Right atrium auricular region (tissue), 2 donors: ENCODE data around the gene CYTH1. TPM values are rescaled to one million over a fixed set of nuclear protein-coding genes. Genes with fewer than 3 reads are reported as not detected.
A peak's percentile ranks its signal among the peaks of the same experiment; 100 is the strongest.

Source experiments
- DNase-seq: peaks from one replicate; pipeline ENCODE4 v3.0.0-alpha.2; 2019; ENCODE audit warnings: low spot score
- H3K27ac ChIP-seq, 2 donors: fragments of 200-600 bp; sonication (generic); 1 replicate in 1 of 2; 2 replicates in 1 of 2; pipeline ENCODE4 v1.5.1; 2016 to 2019
- H3K27me3 ChIP-seq, 2 donors: fragments of 200-600 bp; sonication (generic); one replicate each; pipeline versions ENCODE4 v1.5.1 to v1.6.0; 2017 to 2019
- H3K36me3 ChIP-seq: fragments of 200-600 bp; sonication (generic); one replicate; pipeline ENCODE4 v1.5.1; 2016
- H3K4me1 ChIP-seq, 2 donors: fragments of 200-600 bp; sonication (generic); one replicate each; pipeline versions ENCODE4 v1.5.1 to v1.6.0; 2017 to 2019
- H3K4me3 ChIP-seq, 2 donors: fragments of 200-600 bp; sonication (generic); 1 replicate in 1 of 2; 2 replicates in 1 of 2; pipeline ENCODE4 v1.5.1; 2017 to 2019; ENCODE audit warnings: mild to moderate bottlenecking in 1 of 2, moderate library complexity in 1 of 2
- H3K9me3 ChIP-seq, 2 donors: fragments of 200-600 bp; sonication (generic); one replicate each; pipeline ENCODE4 v1.5.1; 2019
- total RNA-seq, 2 donors: library from RNA; depleted of rRNA; stranded (reverse); fragments of >200 nt; gene quantifications; one replicate each; pipeline ENCODE4 v1.1.0, GENCODE V29; 2016
- TF ChIP-seq, protein P1 (sequence below), 2 donors: fragments of 200-600 bp; sonication (generic); IDR thresholded peaks; one replicate each; pipeline ENCODE4 v1.5.1; 2019; ENCODE audit warnings: antibody characterized with exemption in 2 of 2

Gene CYTH1
- total RNA-seq, 2 donors from 2014 or later = 23.8 to 31.0 TPM

DNA sequence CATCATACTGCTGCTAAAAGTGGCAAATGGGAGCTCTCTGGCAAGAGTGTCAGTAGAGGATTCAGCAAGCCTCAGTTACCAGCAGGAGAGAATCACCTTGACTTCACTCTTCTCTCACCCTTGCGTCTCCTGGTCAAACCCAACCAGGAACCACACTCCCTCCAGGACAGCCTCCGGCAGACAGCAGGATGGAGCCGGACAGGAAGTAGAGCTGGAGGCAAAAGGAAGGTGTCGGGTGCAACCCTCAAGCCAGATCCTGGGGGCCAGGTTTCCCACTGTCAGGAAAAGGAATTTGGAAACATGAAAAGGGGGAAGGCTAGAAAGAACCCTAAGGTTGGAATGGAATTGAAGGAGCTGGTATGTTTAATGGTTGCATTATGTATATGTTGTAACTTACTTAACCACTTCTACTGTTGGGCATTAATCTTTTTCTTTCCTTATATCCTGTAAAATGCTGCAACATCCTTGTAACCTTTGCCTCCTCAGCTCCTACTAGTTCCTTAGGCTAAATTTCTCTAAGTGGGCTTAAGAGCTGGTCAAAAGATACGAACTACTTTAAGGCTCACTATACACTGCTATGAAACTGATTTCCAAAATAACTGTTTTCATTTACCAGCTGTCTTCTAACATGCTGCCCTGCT, 40.3 kb downstream of the CYTH1 start:
- no peak overlapping the region for H3K27ac ChIP-seq
- TF ChIP-seq, protein P1, sequence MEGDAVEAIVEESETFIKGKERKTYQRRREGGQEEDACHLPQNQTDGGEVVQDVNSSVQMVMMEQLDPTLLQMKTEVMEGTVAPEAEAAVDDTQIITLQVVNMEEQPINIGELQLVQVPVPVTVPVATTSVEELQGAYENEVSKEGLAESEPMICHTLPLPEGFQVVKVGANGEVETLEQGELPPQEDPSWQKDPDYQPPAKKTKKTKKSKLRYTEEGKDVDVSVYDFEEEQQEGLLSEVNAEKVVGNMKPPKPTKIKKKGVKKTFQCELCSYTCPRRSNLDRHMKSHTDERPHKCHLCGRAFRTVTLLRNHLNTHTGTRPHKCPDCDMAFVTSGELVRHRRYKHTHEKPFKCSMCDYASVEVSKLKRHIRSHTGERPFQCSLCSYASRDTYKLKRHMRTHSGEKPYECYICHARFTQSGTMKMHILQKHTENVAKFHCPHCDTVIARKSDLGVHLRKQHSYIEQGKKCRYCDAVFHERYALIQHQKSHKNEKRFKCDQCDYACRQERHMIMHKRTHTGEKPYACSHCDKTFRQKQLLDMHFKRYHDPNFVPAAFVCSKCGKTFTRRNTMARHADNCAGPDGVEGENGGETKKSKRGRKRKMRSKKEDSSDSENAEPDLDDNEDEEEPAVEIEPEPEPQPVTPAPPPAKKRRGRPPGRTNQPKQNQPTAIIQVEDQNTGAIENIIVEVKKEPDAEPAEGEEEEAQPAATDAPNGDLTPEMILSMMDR (IDR thresholded peaks at IDR 0.05) = no peak
- H3K9me3 ChIP-seq = no peaks in the 10 kb centered on the region
- no peak overlapping the region for H3K4me3 ChIP-seq
- no peaks in the 10 kb centered on the region for H3K27me3 ChIP-seq
- H3K4me1 ChIP-seq = peaks cover 0 to 50% of the 10 kb centered on the region in 2 donors
- H3K36me3 ChIP-seq = no peaks in the 10 kb centered on the region
- DNase-seq = no peak

GRCh38 chr17:78739331-78739931, 42.6 kb downstream of the CYTH1 start:
- H3K27ac ChIP-seq = peak overlapping the region; percentile 46 to 59
- TF ChIP-seq, protein P1 (IDR thresholded peaks at IDR 0.05) = no peak
- H3K27me3 ChIP-seq = no peaks in the 10 kb centered on the region
- peaks cover 0 to 63% of the 10 kb centered on the region in 2 donors for H3K4me1 ChIP-seq
- H3K4me3 ChIP-seq = no peak overlapping the region
- DNase-seq = no peak
- no peaks in the 10 kb centered on the region for H3K36me3 ChIP-seq
- no peaks in the 10 kb centered on the region for H3K9me3 ChIP-seq

- Histone ChIP-seq H3K27ac (peak overlapping the region; percentile 46 to 74), H3K4me1 (peaks cover 0 to 69% of the 10 kb centered on the region in 2 donors)
Observed at GRCh38 chr17:78738698-78739097, 43.4 kb downstream of the CYTH1 start.

DNA sequence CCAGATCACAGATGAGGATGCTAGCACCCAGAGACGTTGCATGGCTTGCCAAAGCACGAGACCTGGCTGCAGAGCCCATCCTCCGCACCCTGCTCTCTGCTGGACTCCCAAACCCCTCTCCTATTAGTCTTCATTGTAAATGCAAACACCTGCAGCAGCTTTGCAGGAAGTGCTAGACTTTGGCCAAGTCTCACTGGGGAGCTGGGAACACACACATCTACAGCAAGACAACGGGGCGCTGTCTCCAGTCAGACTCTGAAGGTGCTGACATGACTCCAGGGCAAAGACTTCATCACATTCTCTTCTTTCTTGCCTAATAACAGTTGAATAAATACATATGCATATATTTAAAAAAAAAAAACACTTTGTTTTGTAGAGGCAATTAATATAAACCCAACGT, 43.8 kb downstream of the CYTH1 start:
- Histone ChIP-seq H3K36me3 (no peaks in the 10 kb centered on the region), H3K27ac (peak overlapping the region; percentile 46 to 74), H3K4me3 (no peak overlapping the region), H3K9me3 (no peaks in the 10 kb centered on the region), H3K27me3 (no peaks in the 10 kb centered on the region), H3K4me1 (peaks cover 0 to 73% of the 10 kb centered on the region in 2 donors)
- no peak for DNase-seq
- TF ChIP-seq, protein P1 (IDR thresholded peaks at IDR 0.05) = no peak

More at GRCh38 chr17:78738698-78739097, 43.4 kb downstream of the CYTH1 start:
- DNase-seq = no peak
- H3K4me3 ChIP-seq = no peak overlapping the region
- H3K36me3 ChIP-seq = no peaks in the 10 kb centered on the region
- TF ChIP-seq, protein P1 (IDR thresholded peaks at IDR 0.05) = no peak
- H3K27me3 ChIP-seq = no peaks in the 10 kb centered on the region
- H3K9me3 ChIP-seq = no peaks in the 10 kb centered on the region

DNA sequence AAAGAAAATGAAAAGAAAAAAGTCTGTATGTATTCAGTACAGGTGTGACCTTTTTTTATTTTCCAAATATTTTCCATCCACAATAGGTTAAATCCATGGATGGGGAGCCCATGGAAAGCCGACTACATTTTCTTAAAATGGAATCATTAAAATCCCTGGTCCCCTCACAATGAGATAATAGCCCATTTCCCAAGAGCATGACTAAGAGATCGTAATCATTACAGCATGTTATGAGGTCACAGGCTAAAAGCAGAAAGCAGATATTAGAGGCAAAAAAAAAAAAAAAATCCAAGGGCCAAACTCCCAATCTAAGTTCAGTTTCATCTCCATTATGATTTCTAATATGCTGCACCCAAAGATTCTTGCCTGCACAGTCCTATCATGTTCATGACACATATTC, 44.7 kb downstream of the CYTH1 start:
- peak overlapping the region; percentile 74 to 85 for H3K27ac ChIP-seq
- H3K36me3 ChIP-seq = no peaks in the 10 kb centered on the region

More for the DNA sequence above, 44.7 kb downstream of the CYTH1 start:
- Histone ChIP-seq H3K4me1 (peaks cover 0 to 81% of the 10 kb centered on the region in 2 donors), H3K9me3 (no peaks in the 10 kb centered on the region), H3K27me3 (no peaks in the 10 kb centered on the region), H3K4me3 (no peak overlapping the region)
- no peak for DNase-seq
- TF ChIP-seq, protein P1 (IDR thresholded peaks at IDR 0.05) = no peak
